GM21576 (cell line): ENCODE measurements around the gene TYW1B.
"Not testable (repeated sequence)": the region's sequence is repeated elsewhere in the genome, so short reads cannot be mapped to it uniquely, and the experiment has no call there.

Experiments
- ATAC-seq: cut with Tn5 transposase; IDR thresholded peaks from one replicate; pipeline ENCODE4 v1.9.1; 2021; ENCODE audit warnings: mild to moderate bottlenecking, moderate library complexity; ENCODE audit not compliant: unreplicated experiment

The TYW1B gene

DNA sequence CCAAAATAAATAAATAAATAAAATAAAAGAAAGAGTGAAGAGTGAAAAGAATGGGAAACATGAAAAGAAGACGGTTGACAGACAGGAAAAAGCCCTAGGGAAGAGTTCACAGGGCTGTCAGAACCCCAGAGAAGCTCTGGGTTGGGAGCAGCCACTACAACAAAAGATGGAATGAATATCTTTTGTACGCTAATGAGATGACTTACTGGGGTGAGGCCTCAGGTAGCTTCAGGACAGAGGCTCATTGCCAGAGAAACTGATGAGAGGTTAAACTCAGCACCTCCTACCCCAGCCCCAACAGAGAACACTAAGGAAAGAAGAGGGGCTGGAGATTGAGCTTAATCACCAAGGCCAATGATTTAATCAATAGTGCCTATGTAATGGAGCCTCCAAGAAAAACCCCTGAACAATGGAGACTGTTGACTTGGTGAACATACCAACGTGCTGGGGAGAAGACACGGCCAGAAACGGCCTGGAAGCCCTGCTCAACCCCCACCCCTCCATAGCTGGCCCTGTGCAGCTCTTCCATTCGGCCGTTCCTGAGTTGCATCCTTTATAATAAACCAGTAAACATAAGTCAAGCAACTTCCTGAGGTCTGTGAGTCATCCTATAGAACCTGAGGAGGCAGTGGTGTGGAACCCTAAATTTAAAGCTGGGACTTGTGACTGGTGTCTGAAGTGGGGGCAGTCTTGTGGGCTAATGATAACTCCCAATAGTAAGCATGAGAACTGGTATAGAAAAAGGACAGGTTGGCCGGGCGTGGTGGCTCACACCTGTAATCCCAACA lies 11.4 kb downstream of the TYW1B start:
- ATAC-seq = not testable (repeated sequence)

- ATAC-seq = not testable (repeated sequence)
Observed at GRCh38 chr7:72810437-72810836, 17.6 kb downstream of the TYW1B start.

DNA sequence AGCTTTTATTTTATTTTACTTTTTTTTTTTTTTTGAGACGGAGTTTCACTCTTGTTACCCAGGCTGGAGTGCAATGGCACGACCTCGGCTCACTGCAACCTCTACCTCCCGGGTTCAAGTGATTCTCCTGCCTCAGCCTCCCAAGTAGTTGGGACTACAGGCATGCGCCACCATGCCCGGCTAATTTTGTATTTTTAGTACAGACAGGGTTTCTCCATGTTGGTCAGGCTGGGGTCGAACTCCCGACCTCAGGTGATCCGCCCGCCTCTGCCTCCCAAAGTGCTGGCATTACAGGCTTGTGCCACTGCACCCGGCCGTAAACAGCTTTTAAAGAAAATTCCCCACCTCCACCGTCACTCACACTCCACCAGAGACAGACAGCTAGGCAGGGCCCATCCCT lies 19.5 kb downstream of the TYW1B start:
- not testable (repeated sequence) for ATAC-seq

DNA sequence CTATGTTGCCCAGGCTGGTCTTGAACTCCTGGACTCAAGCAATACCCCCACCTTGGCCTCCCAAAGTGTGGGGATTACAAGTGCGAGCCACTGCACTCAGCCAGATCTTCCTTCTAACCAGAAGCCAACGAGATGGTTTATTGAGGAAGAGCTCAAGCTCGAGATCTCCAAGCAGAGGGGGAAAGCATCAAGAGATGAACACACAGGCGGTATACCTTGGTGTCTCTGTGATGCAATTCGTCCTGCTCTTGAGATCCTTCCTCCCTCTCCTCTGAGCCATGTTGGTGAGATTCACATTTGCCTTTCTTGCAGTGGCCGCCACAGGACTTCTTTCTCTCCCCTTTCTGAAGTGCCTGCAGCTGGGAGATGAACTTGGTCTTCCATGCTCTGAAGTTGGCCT lies 21.1 kb downstream of the TYW1B start:
- not testable (repeated sequence) for ATAC-seq

DNA sequence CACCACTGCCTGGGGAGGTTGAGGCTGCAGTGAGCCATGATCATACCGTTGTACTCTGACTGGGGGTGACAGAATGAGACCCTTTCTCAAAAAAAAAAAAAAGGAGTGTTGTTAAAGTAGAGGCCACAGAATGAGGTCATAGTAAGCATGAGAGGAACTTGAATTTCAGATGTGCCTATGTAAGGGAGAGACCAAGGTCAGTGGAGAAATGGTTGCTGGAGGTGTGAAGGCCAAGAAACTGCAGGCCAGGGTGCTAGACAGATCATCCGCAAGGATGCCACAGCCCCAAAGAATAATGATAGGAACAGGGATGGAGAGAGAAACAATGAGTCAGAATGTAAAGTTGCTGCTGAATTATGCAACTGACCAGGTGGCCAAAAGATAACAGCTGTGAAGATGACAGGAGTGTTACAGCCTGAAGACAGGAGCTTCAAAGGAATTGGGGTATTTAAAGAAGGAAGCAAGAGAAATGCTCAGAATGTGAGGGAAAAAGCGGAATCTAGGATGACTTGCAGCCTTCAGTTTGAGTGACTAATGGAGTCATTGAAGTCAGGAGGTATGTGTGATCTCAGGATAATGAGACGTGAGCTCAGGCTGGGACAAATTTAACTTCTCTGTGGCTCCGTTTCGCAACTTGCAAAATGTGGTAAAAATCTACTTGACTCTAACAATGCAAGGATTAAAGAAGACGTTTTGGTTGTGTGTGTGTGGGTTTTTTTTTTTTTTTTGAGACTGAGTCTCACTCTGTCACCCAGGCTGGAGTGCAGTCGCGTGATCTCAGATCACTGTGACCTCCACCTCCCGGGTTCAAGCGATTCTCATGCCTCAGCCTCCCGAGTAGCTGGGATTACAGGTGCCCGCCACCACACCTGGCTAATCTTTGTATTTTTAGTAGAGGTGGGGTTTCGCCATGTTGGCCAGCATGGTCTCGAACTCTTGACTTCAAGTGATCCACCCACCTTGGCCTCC lies 22.2 kb downstream of the TYW1B start:
- no peak for ATAC-seq

- not testable (repeated sequence) for ATAC-seq
Observed at GRCh38 chr7:72803778-72804177, 24.2 kb downstream of the TYW1B start.

DNA sequence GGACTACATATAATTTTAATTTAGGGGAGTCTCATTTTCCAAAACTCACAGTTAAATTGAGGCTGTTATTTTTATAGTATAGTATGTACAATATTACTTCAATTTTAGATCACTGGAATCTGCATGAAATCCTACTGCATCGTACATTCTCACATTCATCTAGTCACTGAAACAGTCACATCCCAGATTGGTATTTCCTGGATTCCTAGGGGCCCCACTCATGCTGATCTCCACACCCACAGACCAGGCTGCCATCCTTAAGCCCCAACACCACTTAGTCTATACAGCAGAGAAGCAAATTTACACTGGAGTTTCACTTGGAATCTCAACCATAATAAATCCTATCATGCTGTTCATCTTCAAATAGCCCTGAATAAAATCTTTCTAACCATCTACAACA lies 26.4 kb downstream of the TYW1B start:
- ATAC-seq = not testable (repeated sequence)

DNA sequence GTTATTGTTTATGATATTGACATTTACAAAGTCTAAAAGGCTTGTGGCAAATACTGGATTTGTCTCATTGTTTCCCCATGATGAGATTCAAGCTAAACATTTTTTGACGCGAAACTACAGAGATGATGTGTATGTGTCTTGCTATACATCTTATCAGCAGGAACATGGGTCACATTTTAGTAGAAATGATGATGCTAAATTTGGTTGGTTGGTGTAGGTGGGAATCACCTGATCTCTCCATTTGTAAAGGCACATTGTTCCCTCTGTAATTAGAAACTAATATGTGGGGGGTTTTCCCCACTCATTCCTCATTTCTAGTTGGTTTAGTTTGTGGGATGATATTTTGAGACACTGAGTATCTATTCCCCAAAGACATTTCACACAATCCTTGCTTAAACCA lies 32.6 kb downstream of the TYW1B start:
- ATAC-seq = not testable (repeated sequence)

DNA sequence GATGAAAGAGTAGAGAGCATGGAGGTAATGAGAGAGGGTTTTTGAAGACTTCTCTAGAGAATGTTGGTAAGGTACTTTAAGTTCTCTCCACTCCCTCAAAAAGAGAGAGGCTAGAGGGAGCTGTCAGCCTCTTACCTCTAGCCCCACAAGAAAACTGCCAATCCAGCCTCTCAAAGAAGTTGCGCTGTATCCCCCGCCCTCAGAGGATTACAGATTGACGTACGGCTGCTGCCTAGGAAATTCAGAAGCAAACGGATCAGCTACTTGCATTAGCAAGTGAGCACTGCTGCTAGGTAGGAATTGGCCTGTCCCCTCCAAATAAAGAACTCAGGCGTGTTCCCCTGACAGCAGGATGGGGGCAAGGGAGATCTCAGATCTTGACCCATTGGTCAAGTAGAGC lies 34.2 kb downstream of the TYW1B start:
- ATAC-seq = no peak

GRCh38 chr7:72790698-72791060 lies 37.3 kb downstream of the TYW1B start:
- ATAC-seq = not testable (repeated sequence)

DNA sequence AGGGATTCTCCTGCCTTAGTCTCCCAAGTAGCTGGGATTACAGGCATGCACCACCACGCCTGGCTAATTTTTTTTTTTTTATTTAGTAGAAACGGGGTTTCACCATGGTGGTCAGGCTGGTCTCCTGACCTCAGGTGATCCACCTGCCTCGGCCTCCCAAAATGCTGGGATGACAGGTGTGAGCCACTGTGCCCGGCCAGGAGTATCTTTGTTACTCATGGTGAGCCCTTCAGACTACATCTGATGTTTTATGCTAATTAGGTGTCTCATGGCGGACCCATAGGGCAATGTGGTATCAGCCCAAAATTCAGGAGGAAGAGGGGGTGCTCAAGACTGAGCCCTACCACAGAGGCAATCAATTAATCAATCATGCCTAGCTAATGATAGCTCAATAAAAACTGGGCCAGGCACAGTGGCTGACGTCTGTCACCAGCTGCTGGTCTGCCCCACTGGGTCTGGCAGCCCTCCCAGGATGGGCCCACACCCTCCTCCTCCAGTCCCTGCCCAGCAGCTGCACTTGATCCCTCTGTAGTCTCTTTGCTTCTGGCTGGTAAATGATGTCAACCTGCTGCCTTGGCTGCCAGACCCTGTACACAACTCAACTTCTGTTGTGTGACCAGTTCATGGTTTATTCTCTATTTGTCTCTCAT lies 37.8 kb downstream of the TYW1B start:
- not testable (repeated sequence) for ATAC-seq

GRCh38 chr7:72785166-72785955 lies 42.6 kb downstream of the TYW1B start:
- no peak for ATAC-seq

- not testable (repeated sequence) for ATAC-seq
Observed at GRCh38 chr7:72783601-72784370, 44.2 kb downstream of the TYW1B start.

DNA sequence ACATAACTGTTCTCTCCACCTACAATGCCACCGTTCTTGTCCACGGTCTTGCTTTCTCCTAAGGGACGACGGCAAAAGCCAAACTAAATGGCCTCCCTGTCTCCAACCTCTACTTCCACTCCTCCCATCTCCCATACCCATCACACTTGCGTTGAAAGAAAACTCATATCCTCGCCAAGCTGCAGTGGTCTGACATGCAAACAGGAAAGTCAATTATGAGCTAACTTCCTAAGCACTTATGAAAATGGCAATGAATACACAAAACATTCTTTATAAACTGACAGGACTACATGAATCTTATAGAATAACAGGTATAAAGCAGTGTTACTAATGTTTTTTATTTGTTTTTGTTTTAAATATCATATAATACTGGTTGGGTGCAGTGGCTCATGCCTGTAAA lies 46.4 kb downstream of the TYW1B start:
- no peak for ATAC-seq

DNA sequence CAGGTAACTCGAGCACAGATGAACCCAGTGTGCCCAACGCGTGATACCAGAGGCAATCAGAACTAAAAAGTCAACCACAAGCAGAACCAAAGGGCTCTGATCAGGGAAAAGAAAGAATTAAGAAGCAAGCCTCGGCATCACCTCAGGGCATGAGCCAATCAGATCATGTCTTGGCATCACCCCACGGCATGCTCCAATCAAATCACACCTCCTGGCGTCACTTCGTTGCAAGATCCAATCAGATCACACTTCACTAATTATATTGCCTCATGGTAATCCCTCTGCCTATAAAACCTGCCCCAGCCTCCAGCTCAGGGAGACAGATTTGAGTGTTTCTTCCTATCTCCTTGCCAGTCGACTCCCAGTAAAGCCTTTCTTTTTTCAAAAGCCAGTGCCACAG lies 46.8 kb downstream of the TYW1B start:
- no peak for ATAC-seq

- not testable (repeated sequence) for ATAC-seq
Observed at GRCh38 chr7:72780289-72780894, 47.6 kb downstream of the TYW1B start.

DNA sequence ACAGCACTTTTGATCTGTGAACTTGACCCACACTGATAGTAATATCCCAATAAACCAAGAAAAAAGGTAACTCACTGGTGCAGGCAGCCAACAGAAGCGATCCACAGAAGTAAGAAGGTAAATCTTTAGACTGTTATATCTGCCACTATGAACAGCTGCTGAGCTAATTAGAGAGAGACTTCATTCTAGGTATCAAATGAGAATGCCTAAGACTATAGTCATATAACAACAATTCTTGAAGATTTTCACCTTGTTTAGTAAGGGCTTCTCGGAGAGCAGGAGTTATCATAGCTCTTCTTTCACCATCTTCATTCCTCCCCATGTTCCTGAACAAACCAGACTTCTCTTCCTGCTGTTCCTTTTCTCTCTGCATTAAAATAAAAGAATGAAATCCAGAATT lies 50.8 kb downstream of the TYW1B start:
- ATAC-seq = not testable (repeated sequence)

GRCh38 chr7:72772627-72773026 lies 55.4 kb downstream of the TYW1B start:
- not testable (repeated sequence) for ATAC-seq

DNA sequence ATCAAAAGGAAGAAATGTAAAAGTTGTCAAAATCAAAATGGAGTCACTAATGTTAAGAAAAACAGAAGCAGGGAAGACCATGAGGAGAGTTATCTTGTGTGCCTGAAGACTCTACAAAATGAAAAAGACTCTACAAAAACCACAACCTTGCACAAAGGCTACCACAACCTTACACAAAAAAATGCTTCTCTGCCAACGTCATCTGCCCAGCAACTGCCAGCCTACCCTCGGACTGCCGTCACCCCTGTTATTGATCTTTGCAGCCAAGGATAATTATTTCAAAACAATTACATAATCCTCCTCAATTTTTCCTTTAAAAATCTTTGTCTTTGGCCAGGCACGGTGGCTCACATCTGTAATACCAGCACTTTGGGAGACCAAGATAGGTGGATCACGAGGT lies 61.0 kb downstream of the TYW1B start:
- not testable (repeated sequence) for ATAC-seq
